K562 (cell line): Measurements from ENCODE around the gene PET100.

Experiments
- CCNT2 ChIP-seq: IDR thresholded peaks from 2 replicates; pipeline ENCODE4 v1.6.1; 2011; ENCODE audit warnings: borderline replicate concordance, low read depth, mild to moderate bottlenecking, moderate library complexity, mixed read lengths, low read length; ENCODE audit not compliant: insufficient read length; ENCODE audit errors: extremely low read depth
- CHCHD3 ChIP-seq: fragments of 250-450 bp; sonication (Bioruptor Pico); IDR thresholded peaks from 2 replicates; pipeline ENCODE4 v2.1.2; 2022; ENCODE audit warnings: mild to moderate bottlenecking
- DPF2 ChIP-seq: fragments of 450-650 bp; IDR thresholded peaks from 2 replicates; pipeline ENCODE4 v1.6.1; 2016
- HDAC1 ChIP-seq, 2 experiments: fragments of 450-650 bp; IDR thresholded peaks; 2 replicates each; pipeline ENCODE4 v1.6.1; 2016 to 2017; ENCODE audit warnings: inconsistent platforms in 1 of 2, mild to moderate bottlenecking in 1 of 2, moderate library complexity in 1 of 2
- HLTF ChIP-seq: fragments of 450-650 bp; IDR thresholded peaks from 2 replicates; pipeline ENCODE4 v1.6.1; 2016
- LARP7 ChIP-seq: fragments of 450-650 bp; IDR thresholded peaks from 2 replicates; pipeline ENCODE4 v1.6.1; 2016
- MNT ChIP-seq, 2 experiments: fragments of 450-650 bp; conservative IDR thresholded peaks; 2 replicates each; pipeline ENCODE4 v1.6.1; 2017; ENCODE audit warnings: mild to moderate bottlenecking in 2 of 2, moderate library complexity in 2 of 2
- SIN3B ChIP-seq: fragments of 450-650 bp; IDR thresholded peaks from 2 replicates; pipeline ENCODE4 v1.6.1; 2017; ENCODE audit warnings: low read depth, mild to moderate bottlenecking, moderate library complexity
- TSC22D4 ChIP-seq: fragments of 450-650 bp; IDR thresholded peaks from 2 replicates; pipeline ENCODE4 v1.6.1; 2016; ENCODE audit warnings: missing genetic modification characterization, missing biosample characterization, control low read depth
- TF ChIP-seq, protein P1 (sequence below), 2 experiments: fragments of 450-650 bp; formaldehyde crosslinking in 1 of 2; IDR thresholded peaks; 2 replicates each; pipeline versions ENCODE4 v1.4.0 to v1.6.1; 2014 to 2020; ENCODE audit warnings: mild to moderate bottlenecking in 2 of 2, borderline replicate concordance in 1 of 2, low read depth in 1 of 2
- TF ChIP-seq, protein P2 (sequence below): fragments of 450-650 bp; conservative IDR thresholded peaks from 2 replicates; pipeline ENCODE4 v1.6.1; 2016; ENCODE audit warnings: missing genetic modification characterization, low read depth, mild to moderate bottlenecking, missing compliant biosample characterization, moderate library complexity
- TF ChIP-seq, protein P3 (sequence below), 2 experiments: IDR thresholded peaks; 2 replicates each; pipeline ENCODE4 v1.6.1; 2012; ENCODE audit warnings: improper control_type of control experiment in 2 of 2, low read depth in 2 of 2, low read length in 2 of 2, borderline replicate concordance in 1 of 2

- TF ChIP-seq CHCHD3 (CRISPR knock-in tag) (no peak), DPF2 (no peak), HDAC1 (IDR thresholded peaks at IDR 0.05) (no peak), LARP7 (no peak), SIN3B (no peak), TSC22D4 (no peak), CCNT2 (no peak), HLTF (no peak), MNT (conservative IDR thresholded peaks at IDR 0.05) (no peak)
- TF ChIP-seq, protein P1, sequence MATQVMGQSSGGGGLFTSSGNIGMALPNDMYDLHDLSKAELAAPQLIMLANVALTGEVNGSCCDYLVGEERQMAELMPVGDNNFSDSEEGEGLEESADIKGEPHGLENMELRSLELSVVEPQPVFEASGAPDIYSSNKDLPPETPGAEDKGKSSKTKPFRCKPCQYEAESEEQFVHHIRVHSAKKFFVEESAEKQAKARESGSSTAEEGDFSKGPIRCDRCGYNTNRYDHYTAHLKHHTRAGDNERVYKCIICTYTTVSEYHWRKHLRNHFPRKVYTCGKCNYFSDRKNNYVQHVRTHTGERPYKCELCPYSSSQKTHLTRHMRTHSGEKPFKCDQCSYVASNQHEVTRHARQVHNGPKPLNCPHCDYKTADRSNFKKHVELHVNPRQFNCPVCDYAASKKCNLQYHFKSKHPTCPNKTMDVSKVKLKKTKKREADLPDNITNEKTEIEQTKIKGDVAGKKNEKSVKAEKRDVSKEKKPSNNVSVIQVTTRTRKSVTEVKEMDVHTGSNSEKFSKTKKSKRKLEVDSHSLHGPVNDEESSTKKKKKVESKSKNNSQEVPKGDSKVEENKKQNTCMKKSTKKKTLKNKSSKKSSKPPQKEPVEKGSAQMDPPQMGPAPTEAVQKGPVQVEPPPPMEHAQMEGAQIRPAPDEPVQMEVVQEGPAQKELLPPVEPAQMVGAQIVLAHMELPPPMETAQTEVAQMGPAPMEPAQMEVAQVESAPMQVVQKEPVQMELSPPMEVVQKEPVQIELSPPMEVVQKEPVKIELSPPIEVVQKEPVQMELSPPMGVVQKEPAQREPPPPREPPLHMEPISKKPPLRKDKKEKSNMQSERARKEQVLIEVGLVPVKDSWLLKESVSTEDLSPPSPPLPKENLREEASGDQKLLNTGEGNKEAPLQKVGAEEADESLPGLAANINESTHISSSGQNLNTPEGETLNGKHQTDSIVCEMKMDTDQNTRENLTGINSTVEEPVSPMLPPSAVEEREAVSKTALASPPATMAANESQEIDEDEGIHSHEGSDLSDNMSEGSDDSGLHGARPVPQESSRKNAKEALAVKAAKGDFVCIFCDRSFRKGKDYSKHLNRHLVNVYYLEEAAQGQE (IDR thresholded peaks at IDR 0.05; ENCODE audit: borderline replicate concordance), result no peak
- TF ChIP-seq, protein P1 (CRISPR knock-in tag; IDR thresholded peaks at IDR 0.05; ENCODE audit: low read depth), result no peak
- TF ChIP-seq, protein P2, sequence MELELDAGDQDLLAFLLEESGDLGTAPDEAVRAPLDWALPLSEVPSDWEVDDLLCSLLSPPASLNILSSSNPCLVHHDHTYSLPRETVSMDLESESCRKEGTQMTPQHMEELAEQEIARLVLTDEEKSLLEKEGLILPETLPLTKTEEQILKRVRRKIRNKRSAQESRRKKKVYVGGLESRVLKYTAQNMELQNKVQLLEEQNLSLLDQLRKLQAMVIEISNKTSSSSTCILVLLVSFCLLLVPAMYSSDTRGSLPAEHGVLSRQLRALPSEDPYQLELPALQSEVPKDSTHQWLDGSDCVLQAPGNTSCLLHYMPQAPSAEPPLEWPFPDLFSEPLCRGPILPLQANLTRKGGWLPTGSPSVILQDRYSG, result no peak
- TF ChIP-seq, protein P3, sequence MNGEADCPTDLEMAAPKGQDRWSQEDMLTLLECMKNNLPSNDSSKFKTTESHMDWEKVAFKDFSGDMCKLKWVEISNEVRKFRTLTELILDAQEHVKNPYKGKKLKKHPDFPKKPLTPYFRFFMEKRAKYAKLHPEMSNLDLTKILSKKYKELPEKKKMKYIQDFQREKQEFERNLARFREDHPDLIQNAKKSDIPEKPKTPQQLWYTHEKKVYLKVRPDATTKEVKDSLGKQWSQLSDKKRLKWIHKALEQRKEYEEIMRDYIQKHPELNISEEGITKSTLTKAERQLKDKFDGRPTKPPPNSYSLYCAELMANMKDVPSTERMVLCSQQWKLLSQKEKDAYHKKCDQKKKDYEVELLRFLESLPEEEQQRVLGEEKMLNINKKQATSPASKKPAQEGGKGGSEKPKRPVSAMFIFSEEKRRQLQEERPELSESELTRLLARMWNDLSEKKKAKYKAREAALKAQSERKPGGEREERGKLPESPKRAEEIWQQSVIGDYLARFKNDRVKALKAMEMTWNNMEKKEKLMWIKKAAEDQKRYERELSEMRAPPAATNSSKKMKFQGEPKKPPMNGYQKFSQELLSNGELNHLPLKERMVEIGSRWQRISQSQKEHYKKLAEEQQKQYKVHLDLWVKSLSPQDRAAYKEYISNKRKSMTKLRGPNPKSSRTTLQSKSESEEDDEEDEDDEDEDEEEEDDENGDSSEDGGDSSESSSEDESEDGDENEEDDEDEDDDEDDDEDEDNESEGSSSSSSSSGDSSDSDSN (IDR thresholded peaks at IDR 0.05; ENCODE audit: borderline replicate concordance in 1 of 2, low read depth in 2 of 2, low read length in 2 of 2), result no peak
Measured at GRCh38 chr19:7676854-7677253, 47.3 kb downstream of the PET100 start, which contains the start of gene MCEMP1.
